ENCODE results near the gene FSD1L.

GRCh38 chr9:105554042-105554441 is 106.2 kb downstream of the FSD1L start:
- TF ChIP-seq, protein P1, sequence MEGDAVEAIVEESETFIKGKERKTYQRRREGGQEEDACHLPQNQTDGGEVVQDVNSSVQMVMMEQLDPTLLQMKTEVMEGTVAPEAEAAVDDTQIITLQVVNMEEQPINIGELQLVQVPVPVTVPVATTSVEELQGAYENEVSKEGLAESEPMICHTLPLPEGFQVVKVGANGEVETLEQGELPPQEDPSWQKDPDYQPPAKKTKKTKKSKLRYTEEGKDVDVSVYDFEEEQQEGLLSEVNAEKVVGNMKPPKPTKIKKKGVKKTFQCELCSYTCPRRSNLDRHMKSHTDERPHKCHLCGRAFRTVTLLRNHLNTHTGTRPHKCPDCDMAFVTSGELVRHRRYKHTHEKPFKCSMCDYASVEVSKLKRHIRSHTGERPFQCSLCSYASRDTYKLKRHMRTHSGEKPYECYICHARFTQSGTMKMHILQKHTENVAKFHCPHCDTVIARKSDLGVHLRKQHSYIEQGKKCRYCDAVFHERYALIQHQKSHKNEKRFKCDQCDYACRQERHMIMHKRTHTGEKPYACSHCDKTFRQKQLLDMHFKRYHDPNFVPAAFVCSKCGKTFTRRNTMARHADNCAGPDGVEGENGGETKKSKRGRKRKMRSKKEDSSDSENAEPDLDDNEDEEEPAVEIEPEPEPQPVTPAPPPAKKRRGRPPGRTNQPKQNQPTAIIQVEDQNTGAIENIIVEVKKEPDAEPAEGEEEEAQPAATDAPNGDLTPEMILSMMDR (conservative IDR thresholded peaks at IDR 0.05; ENCODE audit: low read depth in 2 of 2): no peak
- TF ChIP-seq EZH2 (IDR thresholded peaks at IDR 0.05; ENCODE audit: low read depth, unreplicated experiment): no peak
- TF ChIP-seq, protein P2, sequence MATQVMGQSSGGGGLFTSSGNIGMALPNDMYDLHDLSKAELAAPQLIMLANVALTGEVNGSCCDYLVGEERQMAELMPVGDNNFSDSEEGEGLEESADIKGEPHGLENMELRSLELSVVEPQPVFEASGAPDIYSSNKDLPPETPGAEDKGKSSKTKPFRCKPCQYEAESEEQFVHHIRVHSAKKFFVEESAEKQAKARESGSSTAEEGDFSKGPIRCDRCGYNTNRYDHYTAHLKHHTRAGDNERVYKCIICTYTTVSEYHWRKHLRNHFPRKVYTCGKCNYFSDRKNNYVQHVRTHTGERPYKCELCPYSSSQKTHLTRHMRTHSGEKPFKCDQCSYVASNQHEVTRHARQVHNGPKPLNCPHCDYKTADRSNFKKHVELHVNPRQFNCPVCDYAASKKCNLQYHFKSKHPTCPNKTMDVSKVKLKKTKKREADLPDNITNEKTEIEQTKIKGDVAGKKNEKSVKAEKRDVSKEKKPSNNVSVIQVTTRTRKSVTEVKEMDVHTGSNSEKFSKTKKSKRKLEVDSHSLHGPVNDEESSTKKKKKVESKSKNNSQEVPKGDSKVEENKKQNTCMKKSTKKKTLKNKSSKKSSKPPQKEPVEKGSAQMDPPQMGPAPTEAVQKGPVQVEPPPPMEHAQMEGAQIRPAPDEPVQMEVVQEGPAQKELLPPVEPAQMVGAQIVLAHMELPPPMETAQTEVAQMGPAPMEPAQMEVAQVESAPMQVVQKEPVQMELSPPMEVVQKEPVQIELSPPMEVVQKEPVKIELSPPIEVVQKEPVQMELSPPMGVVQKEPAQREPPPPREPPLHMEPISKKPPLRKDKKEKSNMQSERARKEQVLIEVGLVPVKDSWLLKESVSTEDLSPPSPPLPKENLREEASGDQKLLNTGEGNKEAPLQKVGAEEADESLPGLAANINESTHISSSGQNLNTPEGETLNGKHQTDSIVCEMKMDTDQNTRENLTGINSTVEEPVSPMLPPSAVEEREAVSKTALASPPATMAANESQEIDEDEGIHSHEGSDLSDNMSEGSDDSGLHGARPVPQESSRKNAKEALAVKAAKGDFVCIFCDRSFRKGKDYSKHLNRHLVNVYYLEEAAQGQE (IDR thresholded peaks at IDR 0.05; ENCODE audit: unreplicated experiment): no peak
- TF ChIP-seq EZH2phosphoT487 (IDR thresholded peaks at IDR 0.05; ENCODE audit: unreplicated experiment): no peak
- no peak for TF ChIP-seq JUNB (IDR thresholded peaks at IDR 0.05; ENCODE audit: unreplicated experiment)
- no peak for TF ChIP-seq STAT1 (IDR thresholded peaks at IDR 0.05; ENCODE audit: unreplicated experiment)
- no peak for TF ChIP-seq CREB1 (CRISPR knock-in tag; IDR thresholded peaks at IDR 0.05; ENCODE audit: low read depth)
- no peak for TF ChIP-seq POLR2AphosphoS5 (IDR thresholded peaks at IDR 0.05; ENCODE audit: low read depth)
- TF ChIP-seq ZNF331 (CRISPR knock-in tag; IDR thresholded peaks at IDR 0.05; ENCODE audit: low read depth): no peak
- no peak for TF ChIP-seq ETS1 (IDR thresholded peaks at IDR 0.05)
- no peak for TF ChIP-seq ZNF114 (CRISPR knock-in tag; IDR thresholded peaks at IDR 0.05)
